Fibroblast of skin of left biceps (primary cell): ENCODE results near the gene ROBO1.
"Not testable (repeated sequence)": the region's sequence is repeated elsewhere in the genome, so short reads cannot be mapped to it uniquely, and the experiment has no call there.

ENCODE experiments used
- DNase-seq, 2 experiments: peaks; one replicate each; pipeline ENCODE4 v3.0.0-alpha.2; 2013; ENCODE audit warnings: low read depth in 2 of 2

ROBO1 gene

DNA sequence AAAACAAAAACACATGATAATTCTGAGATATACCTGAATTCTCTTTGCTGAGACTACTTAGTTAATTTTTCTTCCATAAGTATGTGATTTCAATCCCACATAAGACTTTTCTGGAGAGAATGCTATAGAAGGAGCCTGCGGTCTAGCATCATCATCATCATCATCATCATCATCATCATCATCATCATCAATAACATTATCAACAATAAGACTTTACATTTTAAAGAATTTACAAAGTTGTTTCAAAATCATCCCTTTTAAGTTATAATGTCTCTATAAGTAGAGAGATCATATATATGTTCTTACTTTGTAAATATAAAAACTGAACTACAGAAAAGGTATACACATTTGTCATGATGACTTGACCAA is 965.3 kb downstream of the ROBO1 start:
- DNase-seq, result no peak

DNA sequence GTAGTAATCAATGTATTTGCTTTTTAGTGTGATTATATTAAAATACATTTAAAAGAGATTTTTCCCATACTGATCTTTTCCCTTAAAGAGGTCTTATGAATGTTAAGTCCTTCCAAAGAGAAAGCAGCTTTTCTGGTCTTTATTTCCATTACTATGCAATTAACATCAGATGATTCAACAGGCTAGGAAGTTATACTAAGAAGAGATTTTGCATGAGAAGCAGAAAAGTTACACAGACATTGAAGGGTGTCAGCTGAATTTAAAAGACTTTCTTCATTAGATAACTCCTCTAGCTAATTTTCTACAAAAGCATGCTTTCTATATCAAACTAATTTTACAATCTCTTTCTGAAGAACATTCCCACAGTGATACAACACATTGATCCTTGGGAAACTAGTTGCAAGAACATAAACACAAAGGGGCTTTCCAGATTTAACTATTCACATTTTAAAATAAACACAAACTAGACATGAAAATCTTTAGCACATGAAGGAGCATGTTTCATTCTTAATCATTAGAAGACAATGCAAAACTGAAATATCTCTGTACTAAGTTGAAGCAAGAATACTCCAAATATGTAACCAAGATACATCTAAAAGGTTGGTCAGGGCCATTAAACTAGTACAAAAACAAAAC is 965.8 kb downstream of the ROBO1 start:
- no peak for DNase-seq

DNA sequence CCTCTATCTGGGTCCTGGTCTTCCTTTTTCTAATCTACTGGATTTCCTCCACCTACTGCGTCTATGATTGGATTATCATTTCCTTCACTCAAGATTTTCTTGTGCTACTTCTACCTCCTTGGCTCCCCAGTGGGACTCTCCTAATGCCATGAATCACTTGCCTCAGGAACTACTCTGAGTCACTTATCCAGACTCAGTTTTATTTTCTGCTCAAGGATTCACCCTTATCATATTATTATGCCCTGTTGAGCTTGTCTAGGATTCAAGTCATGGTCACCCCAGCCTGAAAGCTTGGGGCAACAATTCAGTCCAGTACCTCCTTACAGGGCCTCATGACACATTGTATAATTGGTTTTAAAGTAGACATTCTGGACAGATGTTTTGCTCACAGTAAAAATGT is 968.1 kb downstream of the ROBO1 start:
- no peak for DNase-seq

DNA sequence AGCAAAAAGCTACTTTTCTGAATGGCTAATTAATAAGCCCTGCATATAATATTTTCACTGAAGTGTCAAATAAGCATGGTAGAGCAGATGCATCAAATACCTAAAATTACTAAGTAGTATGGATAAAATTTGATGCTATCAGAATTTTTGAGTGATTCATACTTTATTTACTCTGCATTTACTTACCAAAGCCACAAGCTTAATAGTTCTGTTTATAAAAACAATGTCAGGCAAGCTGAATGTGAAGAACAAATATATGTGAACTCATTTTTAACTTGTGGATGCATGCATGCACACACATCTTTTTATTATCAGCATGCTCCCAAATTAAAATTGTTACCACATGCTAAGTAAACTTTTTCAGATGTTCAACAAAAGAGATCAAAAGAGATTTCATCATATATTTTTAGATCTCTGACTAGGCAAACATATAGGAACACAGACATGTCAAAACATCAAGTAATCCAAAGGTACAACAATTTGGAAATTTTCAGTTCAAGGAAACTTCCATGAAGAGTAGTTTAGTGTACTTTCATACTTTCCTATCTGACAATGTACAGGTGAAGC is 969.4 kb downstream of the ROBO1 start:
- no peak for DNase-seq

DNA sequence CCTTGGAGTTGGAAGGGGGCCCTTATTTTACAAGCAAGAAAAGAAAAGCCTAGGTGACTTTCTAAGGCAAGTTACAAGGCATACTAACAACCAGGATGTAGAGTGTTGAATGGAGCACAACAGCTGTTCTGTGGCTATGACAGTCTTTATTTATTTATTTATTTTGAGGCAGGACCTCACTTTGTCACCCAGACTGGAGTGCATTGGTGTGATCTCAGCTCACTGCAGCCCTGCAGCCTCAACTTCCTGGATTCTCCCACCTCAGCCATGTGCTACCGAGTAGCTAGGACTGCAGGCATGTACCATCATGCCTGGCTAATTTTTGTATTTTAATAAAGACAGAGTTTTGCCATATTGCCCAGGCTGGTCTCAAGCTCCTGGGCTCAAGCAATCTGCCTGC is 973.4 kb downstream of the ROBO1 start:
- DNase-seq, result no peak

DNA sequence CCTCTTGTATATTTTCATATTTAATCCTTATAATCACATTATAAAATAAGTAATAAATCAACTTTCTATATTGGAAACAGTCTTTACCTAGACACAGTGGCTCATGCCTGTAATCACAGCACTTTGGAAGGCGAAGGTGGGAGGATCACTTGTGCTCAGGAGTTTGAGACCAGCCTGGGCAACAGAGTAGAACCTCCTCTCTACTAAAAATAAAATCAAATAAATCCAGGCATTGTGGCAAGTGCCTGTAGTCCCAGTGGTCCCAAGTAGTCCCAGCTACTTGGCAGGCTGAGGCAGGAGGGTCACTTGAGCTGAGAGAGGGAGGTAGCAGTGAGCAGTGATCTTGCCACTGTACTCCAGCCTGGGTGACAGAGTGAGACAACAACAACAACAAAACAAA is 975.1 kb downstream of the ROBO1 start:
- DNase-seq, result no peak

DNA sequence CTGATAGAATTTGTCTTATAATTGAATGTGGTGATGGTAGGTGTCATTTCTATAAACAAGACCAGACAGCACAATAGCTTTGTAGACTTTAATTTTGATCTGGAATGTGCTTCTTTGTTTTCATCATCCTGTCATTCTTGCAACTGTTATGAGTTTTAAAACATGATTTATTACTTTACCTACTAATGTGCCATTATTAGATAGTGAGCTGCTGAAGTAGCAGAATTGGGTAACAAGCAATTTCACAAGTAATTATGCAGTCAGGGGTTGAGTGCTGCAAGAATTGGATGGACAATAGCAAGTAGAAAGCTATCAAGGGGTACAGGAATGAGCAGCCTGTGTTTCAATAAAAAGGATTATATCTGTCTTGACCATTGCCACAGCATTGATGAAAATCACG is 975.6 kb downstream of the ROBO1 start:
- no peak for DNase-seq

DNA sequence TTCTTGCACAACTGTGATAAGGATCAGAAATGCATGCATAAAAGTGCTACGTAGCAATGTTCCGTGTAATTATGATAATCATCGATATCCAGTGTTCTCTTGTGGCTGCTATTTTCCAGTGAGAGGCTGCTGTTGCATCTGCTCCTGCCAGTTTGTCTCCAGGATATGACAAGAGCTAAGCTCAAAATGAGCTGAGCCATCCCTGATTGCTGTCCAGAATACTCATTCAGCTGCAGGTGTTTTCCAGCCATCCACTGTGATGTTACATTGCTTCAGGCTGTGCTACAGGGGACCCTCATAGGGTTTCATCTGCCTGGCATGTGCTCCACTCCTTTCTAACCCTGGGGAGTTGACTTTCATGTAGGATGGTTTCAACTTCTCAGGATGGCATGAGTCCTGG is 976.0 kb downstream of the ROBO1 start:
- DNase-seq, result no peak

DNA sequence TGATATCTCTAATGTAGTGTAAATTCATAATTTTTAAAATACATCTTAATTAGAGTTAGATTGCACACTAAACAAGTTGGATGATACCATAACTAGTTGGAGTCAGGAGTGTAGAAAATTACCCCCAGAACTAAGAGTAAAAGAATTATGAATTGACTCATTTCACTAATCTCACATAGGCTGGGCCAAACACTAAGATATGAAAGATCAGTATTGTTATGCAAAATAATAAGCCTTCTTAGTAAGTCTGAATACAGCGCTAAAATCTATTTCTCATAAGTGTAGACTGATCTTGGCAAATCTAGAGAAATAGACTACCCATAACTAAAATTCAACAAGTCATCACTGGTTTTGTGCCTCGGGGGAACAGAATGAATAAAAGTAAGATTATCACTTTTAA is 979.0 kb downstream of the ROBO1 start:
- DNase-seq, result no peak

DNA sequence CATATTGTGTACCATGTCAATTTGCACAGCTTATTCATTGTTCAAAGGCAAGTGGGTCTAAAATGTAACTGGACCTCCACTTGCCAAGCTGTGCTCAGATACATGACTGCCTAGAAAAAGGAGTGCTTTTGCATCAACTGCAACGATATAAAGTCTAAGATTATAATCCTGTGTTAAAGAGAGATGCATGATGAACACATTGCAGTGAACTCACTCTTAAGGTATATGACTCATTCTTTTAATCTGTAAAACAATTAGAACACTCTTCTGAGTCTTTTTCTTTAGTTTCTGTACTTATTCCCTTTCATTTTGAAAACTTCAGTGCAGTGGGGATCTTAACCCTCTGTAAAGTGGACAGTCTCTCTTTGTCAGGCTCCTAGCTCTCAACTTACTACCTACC is 982.8 kb downstream of the ROBO1 start:
- DNase-seq, result no peak

DNA sequence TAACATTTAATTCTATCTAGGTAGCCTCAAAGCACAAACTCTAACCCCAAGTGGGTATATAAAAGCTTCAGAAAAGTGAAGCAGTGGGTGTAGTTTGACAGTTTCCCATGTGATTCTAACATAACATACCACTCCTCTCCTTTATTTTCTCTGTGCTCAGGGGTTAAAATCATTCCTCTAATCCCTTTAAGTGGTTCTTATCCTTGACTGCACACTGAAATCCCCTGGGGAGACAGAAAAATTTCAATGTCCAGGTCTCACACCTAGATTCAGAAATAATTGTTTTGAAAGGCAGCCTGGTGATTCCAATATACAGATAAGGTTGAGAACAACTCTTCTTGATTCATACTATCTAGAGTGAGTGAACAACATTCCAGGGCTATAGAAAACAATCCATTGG is 986.4 kb downstream of the ROBO1 start:
- no peak for DNase-seq

DNA sequence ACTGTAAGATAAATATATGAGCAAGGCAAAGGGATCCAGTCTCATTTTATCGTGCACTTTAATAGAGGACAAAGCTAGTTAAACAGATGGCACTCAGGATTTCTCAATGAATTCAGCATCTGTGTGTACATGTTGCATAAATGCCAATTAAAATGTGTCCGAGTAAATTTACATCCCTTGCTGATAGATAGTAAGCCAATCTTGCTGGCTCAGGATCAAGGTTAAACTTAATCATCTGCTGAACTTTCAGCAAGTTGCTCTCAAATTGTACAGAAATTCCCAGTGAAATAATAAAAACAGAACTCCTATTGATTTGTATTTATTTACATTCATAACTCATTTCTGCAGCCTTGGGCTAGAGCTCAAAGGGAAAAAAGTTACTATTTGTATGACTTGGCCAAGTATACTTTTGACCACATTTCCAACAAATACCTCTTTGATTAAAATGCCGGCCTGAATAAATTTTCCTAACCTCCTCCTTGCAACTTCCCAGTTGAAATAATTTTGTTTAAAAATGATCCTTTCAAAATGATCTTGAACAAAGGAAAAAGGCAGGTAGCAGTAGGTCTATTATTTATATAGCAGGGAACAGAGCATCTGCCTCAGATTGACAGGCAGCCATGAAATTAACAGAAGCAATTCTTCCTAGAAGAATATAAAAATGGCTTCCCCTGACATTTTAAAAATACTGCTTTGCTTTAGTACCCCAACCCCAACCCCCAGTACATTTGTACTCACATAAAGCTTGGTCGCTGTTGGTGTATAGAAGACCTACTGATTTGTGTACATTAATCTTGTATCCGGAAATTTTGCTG is 1001.9 kb downstream of the ROBO1 start:
- DNase-seq, result peak; percentile 6 to 7

DNA sequence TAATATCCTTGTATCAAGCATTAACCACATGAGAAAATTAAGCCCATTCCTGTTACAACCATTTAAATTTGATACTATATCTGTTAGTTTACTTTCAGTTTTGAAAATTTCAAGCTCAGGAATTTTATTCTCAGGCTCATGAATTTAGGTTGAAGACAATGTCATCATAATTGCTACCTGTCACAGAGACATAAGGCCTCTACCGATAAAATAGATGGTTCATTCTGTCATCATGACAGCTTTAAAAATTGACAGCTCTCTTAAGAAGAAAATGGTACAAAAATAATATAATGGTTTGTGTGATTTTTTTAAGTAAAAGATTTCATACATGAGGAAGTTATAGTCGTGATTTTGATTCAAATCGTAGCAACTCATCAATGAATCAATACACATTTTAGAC is 1003.2 kb downstream of the ROBO1 start:
- no peak for DNase-seq

DNA sequence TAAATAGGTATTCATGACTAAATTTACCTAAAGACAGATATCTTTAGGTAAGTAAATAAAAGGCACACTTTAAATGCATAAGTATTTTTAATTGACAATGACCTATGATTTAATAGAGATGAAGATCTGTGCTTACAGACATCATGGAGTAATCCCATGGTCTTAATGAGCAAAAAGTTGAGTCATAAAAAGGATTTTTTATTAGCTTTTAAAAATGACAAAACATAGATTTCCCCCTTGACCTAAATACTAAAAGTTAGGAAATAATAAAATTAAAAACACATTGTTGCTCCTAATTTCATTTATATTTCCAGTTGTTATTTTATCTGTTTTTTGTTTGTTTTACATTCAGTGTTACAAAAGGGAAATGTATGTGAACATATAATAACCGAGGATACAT is 1005.7 kb downstream of the ROBO1 start:
- DNase-seq, result no peak

DNA sequence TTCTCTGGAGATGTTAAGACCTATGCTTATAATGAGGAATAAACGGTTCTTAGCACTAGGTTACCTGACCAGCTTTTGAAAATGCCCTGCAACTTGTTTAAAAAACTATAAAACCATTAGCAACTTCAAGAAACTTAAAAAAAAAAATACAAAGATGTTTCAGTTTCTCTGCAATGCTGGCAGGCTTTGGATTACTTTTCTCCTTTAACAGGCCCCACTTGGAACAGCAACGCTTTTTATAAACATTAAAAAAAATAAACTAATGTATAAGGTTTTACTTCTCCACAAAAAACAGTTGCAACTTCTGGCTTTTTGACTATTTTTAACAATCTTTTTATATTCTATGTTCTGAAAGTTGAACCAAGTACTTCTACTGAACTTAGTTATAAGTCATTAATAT is 1006.7 kb downstream of the ROBO1 start:
- no peak for DNase-seq

DNA sequence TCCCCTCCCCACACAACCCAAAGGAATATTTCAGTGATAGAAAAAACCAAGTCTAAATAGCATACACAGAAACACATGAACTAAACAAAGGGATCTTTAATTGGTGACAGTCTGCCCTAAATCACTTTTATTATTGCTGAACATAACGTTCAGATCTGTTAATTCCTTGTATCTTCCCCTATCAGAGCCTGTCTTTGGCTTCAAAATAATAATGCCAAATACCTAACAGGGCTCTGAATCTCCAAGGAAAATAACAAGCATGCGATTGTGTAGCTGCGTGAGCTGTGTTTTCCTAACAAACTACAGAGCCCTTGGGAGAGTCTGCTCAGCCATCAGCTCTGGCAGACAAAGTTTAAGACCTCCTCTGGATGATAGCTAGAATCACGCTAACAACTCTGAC is 1010.1 kb downstream of the ROBO1 start:
- DNase-seq, result no peak

DNA sequence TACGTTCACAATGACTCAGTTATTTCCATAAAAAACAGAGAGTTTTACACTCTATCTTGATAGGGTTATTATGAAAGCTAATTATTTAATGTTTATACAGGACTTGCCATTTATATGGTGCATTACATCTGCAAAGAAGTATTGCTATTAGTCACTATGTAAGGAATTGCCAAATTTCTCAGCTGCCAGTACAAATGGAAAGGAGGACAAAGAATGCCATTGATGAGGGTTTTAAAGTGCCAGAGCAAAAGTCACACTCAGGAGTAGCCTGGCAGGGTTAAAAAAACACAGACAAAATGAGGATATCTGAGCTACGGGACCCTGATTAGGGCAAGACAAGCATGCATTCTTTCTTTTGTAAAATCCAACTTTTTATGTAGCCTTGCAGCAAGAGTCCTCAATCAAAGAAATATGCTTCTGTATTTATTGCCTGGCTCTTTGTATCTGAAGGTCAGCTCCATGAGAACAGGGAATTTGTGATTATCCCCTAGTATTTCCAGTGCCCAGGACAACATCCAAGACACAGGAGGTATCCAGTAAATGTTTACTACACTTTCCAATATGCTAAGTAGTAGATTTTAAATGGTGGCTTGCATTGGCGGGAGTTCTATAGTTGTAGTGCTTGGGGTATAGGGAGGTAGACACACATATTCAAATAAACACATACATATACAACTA is 1013.6 kb downstream of the ROBO1 start:
- peak in 1 of 2 experiments; percentile 31 for DNase-seq

DNA sequence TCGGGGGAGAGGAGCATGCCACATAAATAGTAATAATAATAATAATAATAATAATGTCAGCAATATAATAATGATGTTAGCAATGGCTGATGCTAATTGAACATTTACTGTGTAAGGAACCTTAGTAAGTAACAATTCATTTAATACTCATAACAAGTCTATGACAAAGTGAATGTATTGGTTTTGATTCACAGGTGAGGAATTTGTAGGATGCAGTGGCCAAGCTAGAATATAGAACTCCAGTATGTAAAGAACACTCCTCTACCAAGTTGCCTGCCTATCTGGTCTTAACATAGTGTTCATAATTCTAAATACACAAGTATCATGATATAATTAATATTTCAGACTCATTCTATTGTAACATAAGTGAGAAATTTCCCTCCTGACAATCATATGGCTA is 1016.5 kb downstream of the ROBO1 start:
- DNase-seq, result no peak

DNA sequence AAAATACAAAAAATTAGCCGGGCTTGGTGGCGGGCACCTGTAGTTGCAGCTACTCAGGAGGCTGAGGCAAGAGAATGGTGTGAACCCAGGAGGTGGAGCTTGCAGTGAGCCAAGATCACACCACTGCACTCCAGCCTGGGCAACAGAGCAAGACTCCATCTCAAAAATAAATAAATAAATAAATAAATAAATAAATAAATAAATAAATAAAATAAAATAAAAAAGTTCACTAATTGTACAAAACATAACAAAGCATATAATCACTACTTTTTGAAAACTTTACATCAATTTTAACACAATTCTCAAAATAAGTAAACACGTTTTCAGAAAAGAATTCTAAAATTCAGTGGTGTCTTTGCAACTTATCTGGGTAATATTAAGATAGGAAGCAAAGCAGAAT is 1017.5 kb downstream of the ROBO1 start:
- DNase-seq, result not testable (repeated sequence)

DNA sequence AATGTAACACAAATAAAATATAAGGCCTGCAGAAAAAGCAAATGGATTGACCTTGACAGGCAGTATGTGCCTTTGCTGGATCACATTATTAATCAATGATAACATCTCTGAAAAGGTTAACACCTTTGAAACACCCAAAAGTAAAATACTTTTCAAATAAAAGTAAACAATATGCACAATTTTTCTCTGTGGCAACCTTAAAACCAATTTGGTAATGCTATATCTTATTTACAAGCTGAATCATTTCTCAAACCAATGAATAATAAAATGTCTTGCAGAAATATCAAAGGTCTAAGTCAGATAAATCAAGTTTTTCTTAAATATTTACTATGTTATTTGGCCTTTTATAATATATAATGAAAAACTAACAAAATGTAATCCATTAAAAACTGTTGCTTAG is 1018.7 kb downstream of the ROBO1 start:
- DNase-seq, result no peak

DNA sequence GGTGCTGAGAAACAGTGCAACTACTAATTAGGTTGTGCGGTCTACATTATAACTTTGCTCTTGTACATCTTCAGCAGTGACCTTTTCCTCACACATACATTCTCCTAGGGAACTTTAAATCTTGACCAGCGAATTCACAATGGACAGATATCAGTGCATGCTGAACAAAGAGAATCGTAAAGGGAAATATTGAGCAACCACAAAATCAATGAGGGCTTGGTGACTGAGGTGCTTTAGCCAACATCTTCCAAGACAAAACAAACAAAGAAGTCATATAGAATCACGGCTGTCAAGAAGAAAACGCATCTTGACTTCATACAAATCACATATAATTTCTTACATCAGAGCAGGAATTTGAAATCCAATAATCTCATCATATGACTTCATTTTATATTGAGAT is 1022.0 kb downstream of the ROBO1 start:
- no peak for DNase-seq

DNA sequence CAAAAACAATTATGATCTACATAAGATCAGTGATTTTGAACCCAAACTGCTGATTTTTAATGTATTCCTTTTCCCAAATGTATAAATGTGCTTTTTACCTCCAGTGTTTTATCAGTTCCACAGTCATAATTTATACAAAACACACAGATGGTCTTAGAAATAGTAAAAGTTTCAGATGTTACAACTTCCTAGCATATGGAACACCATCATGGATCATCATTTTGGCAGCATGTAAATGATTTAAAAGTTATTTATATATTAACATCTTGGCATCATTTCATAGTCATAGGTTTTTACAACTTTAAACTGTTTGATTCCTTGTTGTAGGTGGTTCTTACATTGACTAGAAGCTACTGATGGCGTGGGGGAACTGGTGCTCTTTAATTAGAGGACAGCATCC is 1025.3 kb downstream of the ROBO1 start:
- no peak for DNase-seq

DNA sequence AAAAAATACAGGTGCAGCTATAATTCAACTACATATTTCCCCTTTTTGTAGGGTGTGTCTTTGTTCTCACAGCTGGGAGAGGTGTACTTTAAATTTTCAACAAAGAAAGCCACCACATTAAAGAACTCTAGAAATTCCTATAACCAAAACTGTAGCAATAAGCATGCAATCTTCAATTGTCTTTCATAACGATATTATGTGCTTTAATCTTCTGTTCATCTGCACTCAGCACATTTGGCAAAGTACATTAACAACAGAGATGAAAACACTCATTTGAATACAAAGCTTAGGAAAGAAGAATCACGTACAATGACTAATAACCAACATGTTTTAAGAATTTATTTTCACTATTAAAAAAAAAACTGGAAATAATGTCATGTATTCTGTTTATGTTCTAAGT is 1025.8 kb downstream of the ROBO1 start:
- DNase-seq, result no peak
